ENCODE results near the gene NCAM2.
"Not testable (repeated sequence)": the region's sequence is repeated elsewhere in the genome, so short reads cannot be mapped to it uniquely, and the experiment has no call there.

DNA sequence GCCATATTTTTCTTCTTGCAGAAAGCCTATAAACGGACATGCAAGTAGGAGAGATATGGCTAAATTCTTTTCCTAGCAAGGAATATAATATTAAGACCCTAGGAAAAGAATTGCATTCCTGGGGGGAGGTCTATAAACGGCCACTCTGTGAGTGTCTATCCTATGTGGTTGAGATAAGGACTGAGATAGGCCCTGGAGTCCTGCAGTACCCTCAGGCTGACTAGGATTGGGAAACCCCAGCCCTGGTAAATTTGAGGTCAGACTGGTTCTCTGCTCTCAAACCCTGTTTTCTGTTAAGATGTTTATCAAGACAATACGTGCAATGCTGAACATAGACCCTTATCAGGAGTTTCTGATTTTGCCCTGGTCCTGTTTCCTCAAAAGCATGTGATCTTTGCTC lies 404.0 kb downstream of the NCAM2 start:
- TF ChIP-seq EP300 (IDR thresholded peaks at IDR 0.05): not testable (repeated sequence)
- TF ChIP-seq, protein P1, sequence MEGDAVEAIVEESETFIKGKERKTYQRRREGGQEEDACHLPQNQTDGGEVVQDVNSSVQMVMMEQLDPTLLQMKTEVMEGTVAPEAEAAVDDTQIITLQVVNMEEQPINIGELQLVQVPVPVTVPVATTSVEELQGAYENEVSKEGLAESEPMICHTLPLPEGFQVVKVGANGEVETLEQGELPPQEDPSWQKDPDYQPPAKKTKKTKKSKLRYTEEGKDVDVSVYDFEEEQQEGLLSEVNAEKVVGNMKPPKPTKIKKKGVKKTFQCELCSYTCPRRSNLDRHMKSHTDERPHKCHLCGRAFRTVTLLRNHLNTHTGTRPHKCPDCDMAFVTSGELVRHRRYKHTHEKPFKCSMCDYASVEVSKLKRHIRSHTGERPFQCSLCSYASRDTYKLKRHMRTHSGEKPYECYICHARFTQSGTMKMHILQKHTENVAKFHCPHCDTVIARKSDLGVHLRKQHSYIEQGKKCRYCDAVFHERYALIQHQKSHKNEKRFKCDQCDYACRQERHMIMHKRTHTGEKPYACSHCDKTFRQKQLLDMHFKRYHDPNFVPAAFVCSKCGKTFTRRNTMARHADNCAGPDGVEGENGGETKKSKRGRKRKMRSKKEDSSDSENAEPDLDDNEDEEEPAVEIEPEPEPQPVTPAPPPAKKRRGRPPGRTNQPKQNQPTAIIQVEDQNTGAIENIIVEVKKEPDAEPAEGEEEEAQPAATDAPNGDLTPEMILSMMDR (IDR thresholded peaks at IDR 0.05): not testable (repeated sequence)

All from ovary (tissue), 3 donors.